Adrenal gland (tissue), 19 donors: ENCODE data around the gene PTPN18. TPM values are rescaled to one million over a fixed set of nuclear protein-coding genes. Genes with fewer than 3 reads are reported as not detected.

Experiments used
- DNase-seq, 7 donors: peaks; one replicate each; pipeline ENCODE4 v3.0.0-alpha.2; 2019 to 2020
- H3K27ac ChIP-seq, 5 donors: fragments of 200-600 bp; sonication (generic) in 4 of 5; 1 replicate in 3 of 5; 2 replicates in 2 of 5; pipeline versions ENCODE4 v1.5.1 to v1.8.0; 2016 to 2020; ENCODE audit warnings: mild to moderate bottlenecking in 1 of 5
- H3K27me3 ChIP-seq: fragments of 200-600 bp; 2 replicates; pipeline ENCODE4 v1.8.0; 2021
- H3K36me3 ChIP-seq, 2 donors: fragments of 200-600 bp; replicated peaks in 1 of 2; 1 replicate in 1 of 2; 2 replicates in 1 of 2; pipeline versions ENCODE4 v1.5.1 to v1.8.0; 2018 to 2022
- H3K4me1 ChIP-seq, 2 donors: fragments of 200-600 bp; replicated peaks in 1 of 2; 1 replicate in 1 of 2; 2 replicates in 1 of 2; pipeline versions ENCODE4 v1.5.1 to v1.8.0; 2018 to 2021
- H3K4me3 ChIP-seq, 4 donors: fragments of 200-600 bp; sonication (generic) in 3 of 4; one replicate each; pipeline ENCODE4 v1.5.1; 2016 to 2018
- H3K9me3 ChIP-seq, 3 donors: fragments of 200-600 bp; sonication (generic) in 1 of 3; replicated peaks in 1 of 3; 1 replicate in 2 of 3; 2 replicates in 1 of 3; pipeline versions ENCODE4 v1.5.1 to v1.8.0; 2016 to 2021
- CTCF ChIP-seq, 6 experiments: fragments of 450-650 bp in 4 of 6; fragments of 200-600 bp in 2 of 6; sonication (generic) in 1 of 6; IDR thresholded peaks; 1 replicate in 5 of 6; 2 replicates in 1 of 6; pipeline versions ENCODE4 v1.5.1 to v1.8.0; 2016 to 2021; ENCODE audit warnings: antibody characterized with exemption in 6 of 6, mild to moderate bottlenecking in 2 of 6, moderate library complexity in 1 of 6
- POLR2A ChIP-seq, 2 donors: fragments of 450-650 bp; IDR thresholded peaks; one replicate each; pipeline ENCODE4 v1.6.1; 2017; ENCODE audit warnings: antibody characterized with exemption in 2 of 2, mild to moderate bottlenecking in 2 of 2, moderate library complexity in 1 of 2
- WGBS, 4 donors: extraction: QIAGEN DNeasy Blood & Tissue Kit in 2 of 4; methylation state at CpG; one replicate each; pipeline versions ENCODE4 v1.1.5 to v1.1.7; 2013 to 2017; 5-methylcytosine and 5-hydroxymethylcytosine counted together
- intact Hi-C, 2 donors: fragments of 100-400 bp; cut with DNase I; formaldehyde crosslinking; loops; one replicate each; pipeline versions ENCODE4 v1.14.1 to v1.15.0; 2022 to 2023
- long read RNA-seq, 10 donors: library from polyadenylated mRNA in 3 of 10; unstranded in 2 of 10; stranded (forward) in 1 of 10; transcript quantifications; one replicate each; pipeline ENCODE4 v2.0.0 and lab custom pipeline, GENCODE V29; 2021 to 2026
- polyA plus RNA-seq, 3 donors: library from polyadenylated mRNA; stranded (reverse); fragments of 200-250 nt in 2 of 3; fragments of 350-450 nt in 1 of 3; fragmentation: Illumina TruSeq in 1 of 3; extraction: RNeasy Lipid Tissue Mini Kit (QIAGEN cat#74804) in 1 of 3; gene quantifications; one replicate each; pipeline ENCODE4 v1.2.3, GENCODE V29; 2013 to 2014
- total RNA-seq, 9 donors: library from RNA; depleted of rRNA in 4 of 9; stranded (reverse); fragments of >200 nt in 4 of 9; fragments of 120-200 nt in 1 of 9; fragmentation: NEBNext Ultra II Directional in 1 of 9; extraction: Animal tissue kit (Norgen Biotek cat#: 25700) in 1 of 9; gene quantifications; one replicate each; pipeline versions ENCODE4 v1.1.0 to v1.2.4, GENCODE V29; 2013 to 2023
- donor health status: healthy with polysubstance abuse.
- donor health status: Bipolar disorder and iron deficiency.
- donor health status: DM: yes; HTN: yes; CAD: no.
- donor health status: DM: no; HTN: no; CAD: no.
- donor health status: DM: no; HTN: no; CAD: no.
- donor health status: DM: yes; HTN: yes; CAD: no.

Gene PTPN18
- total RNA-seq = 10 to 100 TPM in 8 of 9 donors, 1 to 10 TPM in 1; 7.4 to 74.1 (median 41.9) TPM
- 10 to 100 TPM; 32.3 to 64.4 (median 42.2) TPM for polyA plus RNA-seq
- long read RNA-seq, donor 1, partial matches to known transcripts = 0 of 2 reads
- long read RNA-seq, donor 1, other reads (novel, unspliced or antisense) = 0 of 2 reads
- long read RNA-seq, donor 2, partial matches to known transcripts = 0 of 1 reads
- long read RNA-seq, donor 2, other reads (novel, unspliced or antisense) = 0 of 1 reads
- long read RNA-seq, donor 3, partial matches to known transcripts = 0 of 3 reads
- long read RNA-seq, donor 3, other reads (novel, unspliced or antisense) = 0 of 3 reads
- long read RNA-seq, donor 4, partial matches to known transcripts = 2 of 7 reads
- long read RNA-seq, donor 4, other reads (novel, unspliced or antisense) = 3 of 7 reads
- long read RNA-seq, donor 5, transcript PTPN18-211 (3 exons, 1,394 nt) = major isoform, 20 of 44 reads
- long read RNA-seq, donor 5, partial matches to known transcripts = 3 of 44 reads
- long read RNA-seq, donor 5, other reads (novel, unspliced or antisense) = 14 of 44 reads
- long read RNA-seq, donor 6, partial matches to known transcripts = 1 of 14 reads
- long read RNA-seq, donor 6, other reads (novel, unspliced or antisense) = 9 of 14 reads
- long read RNA-seq, donor 7, partial matches to known transcripts = 0 of 1 reads
- long read RNA-seq, donor 7, other reads (novel, unspliced or antisense) = 0 of 1 reads
- long read RNA-seq, donor 8, partial matches to known transcripts = 0 of 2 reads
- long read RNA-seq, donor 8, other reads (novel, unspliced or antisense) = 0 of 2 reads
- long read RNA-seq, donor 9, partial matches to known transcripts = 0 of 3 reads
- long read RNA-seq, donor 9, other reads (novel, unspliced or antisense) = 0 of 3 reads
- long read RNA-seq, donor 10, partial matches to known transcripts = 0 of 2 reads
- long read RNA-seq, donor 10, other reads (novel, unspliced or antisense) = 0 of 2 reads

- Histone ChIP-seq H3K27me3 (no peaks in the 10 kb centered on the region), H3K9me3 (no peaks in the 10 kb centered on the region), H3K4me3 (peak within 1 kb of the TSS; percentile 71 to 93 (median 84)), H3K27ac (peak within 1 kb of the TSS; percentile 7 to 87 (median 72)), H3K36me3 (no peaks in the 10 kb centered on the region), H3K4me1 (peaks cover 8 to 18% of the 10 kb centered on the region in 2 donors)
- peak; percentile 83 to 84 for TF ChIP-seq POLR2A (IDR thresholded peaks at IDR 0.05)
- peak in 5 of 6 experiments; percentile 25 to 68 (median 61) for TF ChIP-seq CTCF (IDR thresholded peaks at IDR 0.05)
- intact Hi-C loops = no loop called here
- peak; percentile 89 to 94 (median 90) for DNase-seq
- 0 to 1% (median 0%) methylated on average over 3 to 106 of the region's 107 CpGs for WGBS, 4 donors
Measured at GRCh38 chr2:130355578-130356431, at the start of gene PTPN18. Gene PTPN18 (plus strand): TSS chr2:130356056. CDS start chr2:130356108, 52 bp downstream.

- Histone ChIP-seq H3K27me3 (no peaks in the 10 kb centered on the region), H3K4me1 (no peaks in the 10 kb centered on the region), H3K36me3 (no peaks in the 10 kb centered on the region), H3K4me3 (no peak overlapping the region), H3K9me3 (no peaks in the 10 kb centered on the region), H3K27ac (no peak overlapping the region)
- 89 to 92% (median 89%) methylated on average over 4 of the region's 4 CpGs for WGBS, 4 donors
- TF ChIP-seq POLR2A (IDR thresholded peaks at IDR 0.05) = no peak
- TF ChIP-seq CTCF (IDR thresholded peaks at IDR 0.05) = no peak
- DNase-seq = no peak
- intact Hi-C loops = no loop called here
Measured at GRCh38 chr2:130307850-130308249, 48.0 kb upstream of the PTPN18 start.

- no peak for DNase-seq
- H3K4me3 ChIP-seq = no peak overlapping the region
- intact Hi-C loops = no loop called here
- H3K27me3 ChIP-seq = no peaks in the 10 kb centered on the region
- no peak overlapping the region for H3K27ac ChIP-seq
- H3K36me3 ChIP-seq = no peaks in the 10 kb centered on the region
- TF ChIP-seq POLR2A (IDR thresholded peaks at IDR 0.05) (no peak), CTCF (IDR thresholded peaks at IDR 0.05) (no peak)
- H3K4me1 ChIP-seq = no peaks in the 10 kb centered on the region
- H3K9me3 ChIP-seq = no peaks in the 10 kb centered on the region
Measured at GRCh38 chr2:130310881-130311280, 45.0 kb upstream of the PTPN18 start.
